ENCODE data around the gene IQGAP3. TPM values are rescaled to one million over a fixed set of nuclear protein-coding genes. Genes with fewer than 3 reads are reported as not detected.

IQGAP3 gene
- polyA plus RNA-seq, 1 of the 3 experiments (the other 2 are of a cell fraction): 15.6 TPM

GRCh38 chr1:156503698-156504437, 68.5 kb downstream of the IQGAP3 start:
- peaks cover 39 to 51% of the 10 kb centered on the region in 2 experiments for H3K4me1 ChIP-seq (ENCODE audit: control insufficient read depth in 1 of 2, insufficient read depth in 2 of 2, low read depth in 1 of 2, low read length in 1 of 2)
- peaks cover 8% of the 10 kb centered on the region for H4K20me1 ChIP-seq (ENCODE audit: insufficient read depth)
- peak overlapping the region; percentile 77 for H3K9ac ChIP-seq
- peak overlapping the region; percentile 94 for H3K4me2 ChIP-seq
- peak overlapping the region; percentile 98 to 100 for H3K27ac ChIP-seq (ENCODE audit: low read depth in 2 of 2, low read length in 1 of 2)
- no peak for DNase-seq
- no peaks in the 10 kb centered on the region for H3K36me3 ChIP-seq (replicated peaks in 1 of 2; ENCODE audit: control insufficient read depth in 1 of 2, insufficient read depth in 2 of 2, low read length in 1 of 2)
- peaks cover 25% of the 10 kb centered on the region for H3K79me2 ChIP-seq (ENCODE audit: insufficient read depth)
- TF ChIP-seq MXI1 (IDR thresholded peaks at IDR 0.05; ENCODE audit: low read depth, low read length) (no peak), RCOR1 (IDR thresholded peaks at IDR 0.05; ENCODE audit: low read length) (no peak), POLR2AphosphoS5 (IDR thresholded peaks at IDR 0.05; ENCODE audit: low read depth, low read length) (no peak), ELF1 (IDR thresholded peaks at IDR 0.05) (no peak), EP300 (IDR thresholded peaks at IDR 0.05; ENCODE audit: borderline replicate concordance in 1 of 2, low read depth in 1 of 2, low read length in 1 of 2) (0 out of 4 replicates have a peak, but pooled peaks of 1 of the 2 experiments have one; percentile 2), RXRA (IDR thresholded peaks at IDR 0.05; ENCODE audit: borderline replicate concordance, low read depth) (no peak)
- no peak overlapping the region; the same call in 1 of the 2 replicates for H2AFZ ChIP-seq (ENCODE audit: low read depth)
- POLR2A ChIA-PET: interaction anchor here (0.6 to 0.8 kb wide), 2 partner anchors 46 to 248 kb away, joined by 3 to 4 read pairs; partner anchors contain the start of gene HDGF
- no peaks in the 10 kb centered on the region for H3K9me2 ChIP-seq
- no peaks in the 10 kb centered on the region for H3K9me3 ChIP-seq
- no peak overlapping the region for H3K4me3 ChIP-seq (ENCODE audit: low read depth in 2 of 2, low read length in 1 of 2)
- 69% methylated on average over 5 of the region's 5 CpGs for WGBS (ENCODE audit: low lambda C conversion rate)
- CTCF ChIA-PET: interaction anchor here (0.7 to 1.6 kb wide), 7 partner anchors 13 to 156 kb away, joined by 3 to 9 read pairs (median 3); no protein-coding TSS in a partner anchor
- peaks cover 32% of the 10 kb centered on the region for H3F3A ChIP-seq (replicated peaks; ENCODE audit: insufficient read depth)
- no peaks in the 10 kb centered on the region for H3K27me3 ChIP-seq (ENCODE audit: insufficient read depth)

GRCh38 chr1:156502894-156503697, 69.3 kb downstream of the IQGAP3 start:
- TF ChIP-seq FOXM1 (IDR thresholded peaks at IDR 0.05; ENCODE audit: low read depth): no peak
- TF ChIP-seq FOSL2 (IDR thresholded peaks at IDR 0.05; ENCODE audit: borderline replicate concordance, low read depth): peak; percentile 79; the same call in 1 of the 2 replicates
- TF ChIP-seq, protein P1, sequence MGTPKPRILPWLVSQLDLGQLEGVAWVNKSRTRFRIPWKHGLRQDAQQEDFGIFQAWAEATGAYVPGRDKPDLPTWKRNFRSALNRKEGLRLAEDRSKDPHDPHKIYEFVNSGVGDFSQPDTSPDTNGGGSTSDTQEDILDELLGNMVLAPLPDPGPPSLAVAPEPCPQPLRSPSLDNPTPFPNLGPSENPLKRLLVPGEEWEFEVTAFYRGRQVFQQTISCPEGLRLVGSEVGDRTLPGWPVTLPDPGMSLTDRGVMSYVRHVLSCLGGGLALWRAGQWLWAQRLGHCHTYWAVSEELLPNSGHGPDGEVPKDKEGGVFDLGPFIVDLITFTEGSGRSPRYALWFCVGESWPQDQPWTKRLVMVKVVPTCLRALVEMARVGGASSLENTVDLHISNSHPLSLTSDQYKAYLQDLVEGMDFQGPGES (IDR thresholded peaks at IDR 0.05; ENCODE audit: low read depth, low read length): no peak
- TF ChIP-seq MEF2A (IDR thresholded peaks at IDR 0.05; ENCODE audit: borderline replicate concordance, low read depth): peak; percentile 94
- TF ChIP-seq RFX5 (IDR thresholded peaks at IDR 0.05; ENCODE audit: low read length): no peak
- no peak for TF ChIP-seq RCOR1 (IDR thresholded peaks at IDR 0.05; ENCODE audit: low read length)
- peak; percentile 88 for TF ChIP-seq MAX (IDR thresholded peaks at IDR 0.05; ENCODE audit: low read depth)
- TF ChIP-seq PBX3 (IDR thresholded peaks at IDR 0.05): peak; percentile 21; the same call in 1 of the 2 replicates
- TF ChIP-seq TEAD4 (IDR thresholded peaks at IDR 0.05; ENCODE audit: borderline replicate concordance, insufficient read depth): peak; percentile 51; the same call in 1 of the 2 replicates
- TF ChIP-seq JUND (IDR thresholded peaks at IDR 0.05): peak; percentile 73
- peak; percentile 35; the same call in 1 of the 2 replicates for TF ChIP-seq POLR2AphosphoS5 (IDR thresholded peaks at IDR 0.05; ENCODE audit: low read depth, low read length)
- TF ChIP-seq ELF1 (IDR thresholded peaks at IDR 0.05): peak; percentile 94
- peak; percentile 46; the same call in 1 of the 2 replicates for TF ChIP-seq TCF12 (IDR thresholded peaks at IDR 0.05)
- TF ChIP-seq, protein P2, sequence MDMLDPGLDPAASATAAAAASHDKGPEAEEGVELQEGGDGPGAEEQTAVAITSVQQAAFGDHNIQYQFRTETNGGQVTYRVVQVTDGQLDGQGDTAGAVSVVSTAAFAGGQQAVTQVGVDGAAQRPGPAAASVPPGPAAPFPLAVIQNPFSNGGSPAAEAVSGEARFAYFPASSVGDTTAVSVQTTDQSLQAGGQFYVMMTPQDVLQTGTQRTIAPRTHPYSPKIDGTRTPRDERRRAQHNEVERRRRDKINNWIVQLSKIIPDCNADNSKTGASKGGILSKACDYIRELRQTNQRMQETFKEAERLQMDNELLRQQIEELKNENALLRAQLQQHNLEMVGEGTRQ (IDR thresholded peaks at IDR 0.05; ENCODE audit: borderline replicate concordance, low read depth, low read length): no peak
- peak; percentile 30; the same call in 1 of the 2 replicates for TF ChIP-seq NFIC (IDR thresholded peaks at IDR 0.05; ENCODE audit: borderline replicate concordance)
- TF ChIP-seq EP300 (IDR thresholded peaks at IDR 0.05; ENCODE audit: borderline replicate concordance in 1 of 2, low read depth in 1 of 2, low read length in 1 of 2): peak in 1 of 2 experiments; percentile 45; a peak in 1 of 4 replicates
- 0 out of 2 replicates have a peak, but pooled peaks have one; percentile 8 for TF ChIP-seq TAF1 (IDR thresholded peaks at IDR 0.05; ENCODE audit: borderline replicate concordance, low read depth, low read length)
- TF ChIP-seq RAD21 (IDR thresholded peaks at IDR 0.05; ENCODE audit: low read length): no peak
- Histone ChIP-seq H3K36me3 (replicated peaks in 1 of 2; ENCODE audit: control insufficient read depth in 1 of 2, insufficient read depth in 2 of 2, low read length in 1 of 2) (no peaks in the 10 kb centered on the region), H3K27ac (ENCODE audit: low read depth in 2 of 2, low read length in 1 of 2) (peak overlapping the region; percentile 98 to 100), H3K9ac (peak overlapping the region; percentile 77), H3K4me2 (peak overlapping the region; percentile 94), H2AFZ (ENCODE audit: low read depth) (no peak overlapping the region; the same call in 1 of the 2 replicates), H3K4me1 (ENCODE audit: control insufficient read depth in 1 of 2, insufficient read depth in 2 of 2, low read depth in 1 of 2, low read length in 1 of 2) (peaks cover 39 to 56% of the 10 kb centered on the region in 2 experiments), H3F3A (replicated peaks; ENCODE audit: insufficient read depth) (peaks cover 32% of the 10 kb centered on the region), H3K9me2 (no peaks in the 10 kb centered on the region), H4K20me1 (ENCODE audit: insufficient read depth) (peaks cover 16% of the 10 kb centered on the region), H3K9me3 (no peaks in the 10 kb centered on the region), H3K27me3 (ENCODE audit: insufficient read depth) (no peaks in the 10 kb centered on the region), H3K4me3 (ENCODE audit: low read depth in 2 of 2, low read length in 1 of 2) (peak overlapping the region; percentile 2 to 20; a peak in 3 of 4 replicates), H3K79me2 (ENCODE audit: insufficient read depth) (peaks cover 33% of the 10 kb centered on the region)
- no peak for DNase-seq
- 30% methylated on average over 12 of the region's 12 CpGs for WGBS (ENCODE audit: low lambda C conversion rate)
- CTCF ChIA-PET: interaction anchor here (0.6 to 3.6 kb wide), 7 partner anchors 14 to 156 kb away, joined by 3 to 14 read pairs (median 3); no protein-coding TSS in a partner anchor
- POLR2A ChIA-PET: interaction anchor here (1.2 kb wide), 1 partner anchor 46 kb away, joined by 3 read pairs; no protein-coding TSS in a partner anchor
